Ectodermal cell (in vitro differentiated cells): ENCODE results near the gene SYF2. TPM values are rescaled to one million over a fixed set of nuclear protein-coding genes. Genes with fewer than 3 reads are reported as not detected.
"Not testable (repeated sequence)": the region's sequence is repeated elsewhere in the genome, so short reads cannot be mapped to it uniquely, and the experiment has no call there.

Experiments
- H3K27ac ChIP-seq: 2 replicates; pipeline ENCODE4 v1.7.0; 2013; ENCODE audit warnings: mild to moderate bottlenecking, low read depth, low read length; ENCODE audit not compliant: insufficient read depth, poor library complexity, severe bottlenecking
- H3K27me3 ChIP-seq: 2 replicates; pipeline ENCODE4 v1.7.0; 2013; ENCODE audit warnings: mild to moderate bottlenecking, low read length; ENCODE audit not compliant: insufficient read depth, control insufficient read depth, poor library complexity, severe bottlenecking
- H3K36me3 ChIP-seq: one replicate; pipeline ENCODE4 v1.7.0; 2013; ENCODE audit warnings: low read length; ENCODE audit not compliant: control insufficient read depth, insufficient read depth
- H3K4me1 ChIP-seq: one replicate; pipeline ENCODE4 v1.7.0; 2013; ENCODE audit warnings: low read length; ENCODE audit not compliant: control insufficient read depth, insufficient read depth
- H3K4me3 ChIP-seq: 2 replicates; pipeline ENCODE4 v1.7.0; 2013; ENCODE audit warnings: low read depth, low read length, control low read depth; ENCODE audit not compliant: insufficient read depth
- H3K9me3 ChIP-seq: 2 replicates; pipeline ENCODE4 v1.7.0; 2013; ENCODE audit warnings: mild to moderate bottlenecking, low read length, moderate library complexity; ENCODE audit not compliant: control insufficient read depth
- WGBS, 2 experiments: methylation state at CpG; one replicate each; pipeline ENCODE4 v1.1.7; 2013; ENCODE audit warnings: missing lambda C conversion rate in 2 of 2; 5-methylcytosine and 5-hydroxymethylcytosine counted together
- polyA plus RNA-seq, 4 experiments: library from polyadenylated mRNA; stranded (reverse); fragments of 50-300 nt; gene quantifications; one replicate each; pipeline ENCODE4 v1.2.3, GENCODE V29; 2013

The SYF2 gene
- polyA plus RNA-seq (2013, experiment 1 of 4): 54.7 TPM
- polyA plus RNA-seq (2013, experiment 2 of 4): 63.1 TPM
- polyA plus RNA-seq (2013, experiment 3 of 4): 53.5 TPM
- polyA plus RNA-seq (2013, experiment 4 of 4): 63.8 TPM

DNA sequence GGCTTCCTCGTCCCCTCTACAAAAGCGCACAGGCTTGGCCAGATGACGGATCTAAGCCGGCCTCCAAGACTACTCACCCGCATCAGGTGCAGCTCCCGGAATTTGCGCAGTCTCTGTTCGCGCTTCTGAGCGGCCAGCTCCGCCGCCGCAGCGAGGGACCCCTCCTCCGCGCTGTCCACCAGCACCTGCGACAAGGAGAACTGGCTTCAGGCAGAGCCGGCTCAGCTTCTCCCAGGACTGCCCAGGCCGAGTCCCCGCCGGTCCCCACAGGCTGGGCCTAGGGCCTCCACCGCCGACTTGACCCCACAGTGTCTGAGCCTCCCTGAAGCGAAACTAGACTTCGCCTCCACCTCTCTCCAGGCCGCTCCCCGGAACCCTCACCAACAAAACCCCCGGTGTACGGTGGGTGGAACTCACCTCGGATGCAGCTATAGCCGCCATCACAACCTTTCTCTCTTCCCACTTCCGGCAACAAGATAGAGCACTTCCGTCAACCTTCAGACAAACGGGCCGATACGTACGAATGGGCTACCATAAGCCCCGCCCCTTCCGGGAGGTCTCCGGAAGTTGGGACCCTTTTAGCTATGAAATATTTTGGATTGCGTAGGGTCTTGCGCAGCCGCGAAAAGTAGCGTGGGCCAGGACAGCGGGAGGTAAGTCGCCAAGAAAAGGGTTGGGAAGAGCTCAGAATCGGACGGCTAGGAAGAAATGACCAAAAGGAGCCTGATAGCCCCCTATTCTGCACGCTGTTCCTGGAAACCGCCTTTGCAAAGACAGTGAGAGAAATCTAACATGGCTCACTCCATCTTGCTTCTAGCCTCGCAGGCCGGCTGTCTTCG, at the start of gene SYF2:
SYF2 (minus strand) TSS at position 476 of the 839 bp plus-strand sequence; CDS start at position 441, 35 bp downstream.
- H3K9me3 ChIP-seq: no peaks in the 10 kb centered on the region
- H3K27ac ChIP-seq: peak within 1 kb of the TSS; percentile 90
- WGBS, 2 experiments: 1% methylated on average over 54 of the region's 54 CpGs
- H3K36me3 ChIP-seq: peaks cover 8% of the 10 kb centered on the region
- peaks cover 4% of the 10 kb centered on the region for H3K4me1 ChIP-seq
- no peaks in the 10 kb centered on the region for H3K27me3 ChIP-seq
- peak within 1 kb of the TSS; percentile 70 for H3K4me3 ChIP-seq

DNA sequence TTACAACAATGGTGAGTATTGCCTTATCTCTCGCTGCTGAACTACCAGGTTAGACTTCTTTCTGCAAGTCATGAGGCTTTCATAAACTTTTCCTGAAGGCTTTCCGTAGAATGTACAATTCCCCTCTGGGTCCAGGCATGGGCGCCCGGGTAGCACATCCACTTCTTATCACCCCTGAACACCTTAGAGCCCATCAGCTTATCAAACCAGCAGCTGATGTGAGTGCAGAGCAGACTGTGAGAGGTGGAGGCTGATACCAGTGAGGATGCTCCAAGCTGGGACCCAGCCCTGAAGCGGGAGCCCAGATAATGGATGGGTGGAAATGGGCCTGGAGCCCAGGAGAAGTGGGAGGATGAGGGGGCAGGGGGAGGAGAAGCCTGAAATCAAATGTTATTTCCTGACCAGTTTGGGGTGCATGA, 47.4 kb upstream of the SYF2 start:
- not testable (repeated sequence) for H3K27me3 ChIP-seq, H3K4me1 ChIP-seq, H3K27ac ChIP-seq, H3K9me3 ChIP-seq, H3K36me3 ChIP-seq, H3K4me3 ChIP-seq
- WGBS, 2 experiments: 95 to 98% methylated on average over 4 of the region's 5 CpGs

DNA sequence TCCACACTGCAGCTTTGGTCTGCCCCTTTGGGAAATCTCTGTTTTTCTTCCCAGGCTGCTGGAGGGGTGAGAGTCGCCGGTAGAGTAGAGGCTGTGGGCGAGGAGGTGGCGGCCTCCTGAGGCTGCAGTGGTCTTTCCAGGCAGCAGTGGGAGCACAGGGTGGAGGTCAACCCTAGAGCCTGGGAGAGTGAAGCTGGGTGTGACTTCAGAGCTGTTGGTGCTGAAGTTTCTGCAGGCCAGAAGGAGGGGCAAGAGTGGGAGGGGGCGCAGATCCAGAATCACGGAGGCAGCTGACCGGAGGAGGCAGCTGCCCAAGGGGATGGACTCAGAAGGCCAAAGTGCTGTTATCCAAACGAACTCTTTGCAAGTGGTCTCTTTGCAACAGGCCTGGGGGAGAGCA, 46.5 kb upstream of the SYF2 start:
- H3K36me3 ChIP-seq, H3K27me3 ChIP-seq, H3K4me1 ChIP-seq, H3K27ac ChIP-seq, H3K9me3 ChIP-seq, H3K4me3 ChIP-seq: not testable (repeated sequence)
- WGBS, 2 experiments: 85 to 87% methylated on average over 5 of the region's 8 CpGs

GRCh38 chr1:25278358-25278757, 46.1 kb upstream of the SYF2 start:
- H3K27ac ChIP-seq, H3K9me3 ChIP-seq, H3K36me3 ChIP-seq, H3K4me3 ChIP-seq, H3K27me3 ChIP-seq, H3K4me1 ChIP-seq: not testable (repeated sequence)
- 67 to 88% methylated on average over 2 of the region's 2 CpGs for WGBS, 2 experiments

DNA sequence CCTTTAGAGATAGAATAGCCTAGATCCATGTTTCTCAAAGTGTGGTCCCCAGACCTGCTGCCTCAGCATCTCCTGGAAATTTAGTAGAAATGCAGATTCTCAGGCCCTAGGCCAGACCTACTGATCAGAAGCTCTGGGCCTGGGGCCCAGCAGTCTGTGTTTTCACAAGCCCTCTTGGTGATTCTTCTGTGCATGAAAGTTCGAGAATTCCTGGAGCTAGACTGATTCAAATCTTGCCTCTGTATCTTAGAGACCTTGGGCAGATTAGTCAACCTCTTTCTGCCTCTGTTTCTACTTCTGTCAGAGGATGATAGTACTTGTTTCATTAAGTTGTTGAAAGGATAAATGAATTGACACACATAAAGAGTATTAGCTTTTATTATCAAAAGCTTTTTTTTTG, 45.0 kb upstream of the SYF2 start:
- not testable (repeated sequence) for H3K36me3 ChIP-seq, H3K9me3 ChIP-seq, H3K4me3 ChIP-seq, H3K27me3 ChIP-seq, H3K27ac ChIP-seq, H3K4me1 ChIP-seq
- WGBS, 2 experiments: 82 to 100% methylated on average over 1 of the region's 1 CpG

- not testable (repeated sequence) for H3K4me3 ChIP-seq, H3K27ac ChIP-seq, H3K36me3 ChIP-seq, H3K4me1 ChIP-seq, H3K9me3 ChIP-seq, H3K27me3 ChIP-seq
- 92 to 97% methylated on average over 2 of the region's 4 CpGs for WGBS, 2 experiments
Observed at GRCh38 chr1:25275648-25276047, 43.3 kb upstream of the SYF2 start.

- not testable (repeated sequence) for H3K9me3 ChIP-seq, H3K27me3 ChIP-seq, H3K4me1 ChIP-seq, H3K4me3 ChIP-seq, H3K36me3 ChIP-seq, H3K27ac ChIP-seq
- 51 to 54% methylated on average over 6 to 8 of the region's 8 CpGs for WGBS, 2 experiments
Observed at GRCh38 chr1:25272238-25272637, 39.9 kb upstream of the SYF2 start, which contains the start of gene RHD. Gene RHD, plus strand, starts transcription at chr1:25272509. Its CDS starts 39 bp downstream, at chr1:25272548.

DNA sequence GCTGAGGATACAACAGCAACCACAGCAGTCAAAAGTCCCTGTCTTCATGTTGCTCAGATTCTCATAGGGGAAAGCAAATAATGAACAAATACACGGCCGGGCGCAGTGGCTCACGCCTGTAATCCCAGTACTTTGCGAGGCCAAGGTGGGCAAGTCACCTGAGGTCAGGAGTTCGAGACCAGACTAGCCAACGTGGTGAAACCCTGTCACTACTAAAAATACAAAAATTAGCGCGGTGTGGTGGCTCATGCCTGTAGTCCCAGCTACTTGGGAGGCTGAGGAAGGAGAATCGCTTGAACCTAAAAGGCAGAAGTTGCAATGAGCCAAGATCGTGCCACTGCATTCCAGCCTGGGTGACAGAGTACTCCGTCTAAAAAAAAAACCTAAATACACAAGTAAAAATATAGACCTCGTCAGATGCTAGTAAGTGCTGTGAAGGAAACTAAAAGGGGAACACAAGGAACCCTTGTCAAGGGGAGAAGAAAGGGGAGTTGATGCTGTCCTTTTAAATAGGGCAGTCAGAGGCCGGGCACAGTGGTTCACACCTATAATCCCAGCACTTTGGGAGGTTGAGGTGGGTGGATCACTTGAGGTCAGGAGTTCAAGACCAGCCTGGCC, 36.0 kb upstream of the SYF2 start:
- peak overlapping the region; percentile 47 for H3K4me3 ChIP-seq
- H3K9me3 ChIP-seq, H3K27ac ChIP-seq, H3K36me3 ChIP-seq, H3K27me3 ChIP-seq, H3K4me1 ChIP-seq: not testable (repeated sequence)
- 67 to 69% methylated on average over 11 to 12 of the region's 14 CpGs for WGBS, 2 experiments

DNA sequence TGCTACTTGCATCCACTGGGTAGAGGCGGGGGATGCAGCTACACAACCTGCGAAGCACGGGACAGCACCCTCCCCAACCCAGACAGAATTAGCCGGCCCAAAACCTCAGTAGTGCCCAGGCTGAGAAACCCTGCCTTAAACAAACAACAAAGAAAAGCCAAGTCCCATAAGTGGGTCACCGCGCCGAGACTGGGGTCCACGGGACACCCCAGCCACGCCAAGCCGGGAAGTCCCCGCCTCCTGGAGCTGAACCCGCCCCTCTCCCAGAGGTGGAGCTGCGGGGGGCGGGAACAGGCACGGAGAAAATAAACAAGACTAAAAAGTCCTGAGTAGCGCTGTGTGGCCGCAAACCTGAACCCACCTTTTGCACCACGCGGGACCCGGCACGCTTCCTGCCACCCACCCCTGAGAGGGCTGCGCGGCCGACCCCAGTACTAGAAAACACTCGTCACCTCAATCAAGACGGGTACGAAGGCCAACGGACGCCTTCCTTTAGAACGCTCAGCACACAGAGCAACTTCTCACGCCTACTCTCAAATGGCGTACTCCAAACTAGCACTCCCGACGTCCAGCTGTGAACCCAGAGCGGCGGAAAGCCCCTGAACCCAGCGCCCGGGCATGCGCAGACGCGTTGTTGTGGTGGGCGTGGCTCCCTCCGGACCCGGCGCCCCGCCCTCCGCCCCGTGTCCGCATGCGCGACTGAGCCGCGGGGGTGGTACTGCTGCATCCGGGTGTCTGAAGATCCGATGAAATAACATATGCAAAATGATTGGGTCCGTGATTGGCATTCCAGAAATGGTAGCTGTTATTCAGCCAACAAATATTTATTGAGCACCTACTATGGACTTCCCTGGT, 35.2 kb upstream of the SYF2 start:
- 0% methylated on average over 30 to 31 of the region's 56 CpGs for WGBS, 2 experiments
- peak overlapping the region; percentile 26 for H3K27ac ChIP-seq
- H3K4me3 ChIP-seq: peak overlapping the region; percentile 47

More for the DNA sequence above, 35.2 kb upstream of the SYF2 start:
- H3K9me3 ChIP-seq, H3K27me3 ChIP-seq, H3K4me1 ChIP-seq, H3K36me3 ChIP-seq: not testable (repeated sequence)
